Retinal pigment epithelial cell (primary cell): ENCODE measurements around the gene MRPL57.
"Not testable (repeated sequence)": the region's sequence is repeated elsewhere in the genome, so short reads cannot be mapped to it uniquely, and the experiment has no call there.

Experiments
- DNase-seq: peaks from one replicate; pipeline ENCODE4 v3.0.0-alpha.2; 2010; ENCODE audit warnings: low read depth
- H3K4me3 ChIP-seq: 2 replicates; pipeline ENCODE4 v1.5.1; 2011; ENCODE audit warnings: mild to moderate bottlenecking, low read length, control low read depth, moderate library complexity
- CTCF ChIP-seq: conservative IDR thresholded peaks from 2 replicates; pipeline ENCODE4 v1.5.1; 2011; ENCODE audit warnings: low read depth, low read length, control low read depth, inconsistent platforms

Gene MRPL57

GRCh38 chr13:21202767-21203531 is 26.5 kb downstream of the MRPL57 start:
- DNase-seq = no peak

GRCh38 chr13:21208652-21209154 is 32.2 kb downstream of the MRPL57 start:
- TF ChIP-seq CTCF = no peak
- no peak overlapping the region for H3K4me3 ChIP-seq
- DNase-seq = no peak

More at GRCh38 chr13:21202767-21203531, 26.5 kb downstream of the MRPL57 start:
- no peak overlapping the region for H3K4me3 ChIP-seq
- TF ChIP-seq CTCF = no peak

- no peak overlapping the region for H3K4me3 ChIP-seq
- TF ChIP-seq CTCF = no peak
- DNase-seq = no peak
These were observed 35.8 kb downstream of the MRPL57 start for GRCh38 chr13:21212138-21212775.

- DNase-seq, H3K4me3 ChIP-seq: not testable (repeated sequence)
These were observed 39.0 kb downstream of the MRPL57 start for GRCh38 chr13:21215419-21215818.

GRCh38 chr13:21216332-21216731 is 39.9 kb downstream of the MRPL57 start:
- no peak for TF ChIP-seq CTCF
- no peak overlapping the region for H3K4me3 ChIP-seq
- no peak for DNase-seq

GRCh38 chr13:21218351-21219035 is 42.0 kb downstream of the MRPL57 start:
- no peak for DNase-seq
- H3K4me3 ChIP-seq = no peak overlapping the region
- no peak for TF ChIP-seq CTCF

- TF ChIP-seq CTCF = no peak
- DNase-seq = no peak
- H3K4me3 ChIP-seq = no peak overlapping the region
These were observed 42.6 kb downstream of the MRPL57 start for GRCh38 chr13:21219036-21219381.

GRCh38 chr13:21219716-21220115 is 43.3 kb downstream of the MRPL57 start:
- not testable (repeated sequence) for H3K4me3 ChIP-seq, DNase-seq
